Adrenal gland (tissue), 5 donors: ENCODE results near the gene ANTXR2.

Experiments used
- POLR2A ChIP-seq, 2 donors: fragments of 450-650 bp; IDR thresholded peaks; one replicate each; pipeline ENCODE4 v1.6.1; 2017; ENCODE audit warnings: antibody characterized with exemption in 2 of 2, mild to moderate bottlenecking in 2 of 2, moderate library complexity in 1 of 2
- TF ChIP-seq, protein P1 (sequence below), 6 experiments: fragments of 450-650 bp in 4 of 6; fragments of 200-600 bp in 2 of 6; sonication (generic) in 1 of 6; IDR thresholded peaks; 1 replicate in 5 of 6; 2 replicates in 1 of 6; pipeline versions ENCODE4 v1.5.1 to v1.8.0; 2016 to 2021; ENCODE audit warnings: antibody characterized with exemption in 6 of 6, mild to moderate bottlenecking in 2 of 6, moderate library complexity in 1 of 6
- donor health status: DM: no; HTN: no; CAD: no.

DNA sequence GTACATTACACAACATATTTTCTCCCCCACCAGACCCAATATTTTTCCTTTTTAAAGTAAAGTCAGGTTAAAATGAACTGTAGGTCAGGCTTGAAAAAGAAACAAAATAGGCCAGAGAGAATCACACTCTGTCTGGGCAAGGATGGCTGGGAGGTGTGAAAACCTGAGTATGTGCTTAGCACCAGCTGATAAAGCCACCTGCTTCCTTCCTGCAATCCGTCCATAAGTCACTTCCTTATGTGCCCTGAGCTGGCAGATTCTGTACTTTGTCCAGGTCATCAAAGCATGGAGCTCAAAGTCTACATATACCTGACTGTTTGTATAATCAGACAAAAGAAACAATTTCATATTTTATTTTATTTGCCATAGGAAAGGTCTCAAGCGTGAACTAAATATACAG lies 37.7 kb downstream of the ANTXR2 start:
- TF ChIP-seq POLR2A (IDR thresholded peaks at IDR 0.05) = no peak
- TF ChIP-seq, protein P1, sequence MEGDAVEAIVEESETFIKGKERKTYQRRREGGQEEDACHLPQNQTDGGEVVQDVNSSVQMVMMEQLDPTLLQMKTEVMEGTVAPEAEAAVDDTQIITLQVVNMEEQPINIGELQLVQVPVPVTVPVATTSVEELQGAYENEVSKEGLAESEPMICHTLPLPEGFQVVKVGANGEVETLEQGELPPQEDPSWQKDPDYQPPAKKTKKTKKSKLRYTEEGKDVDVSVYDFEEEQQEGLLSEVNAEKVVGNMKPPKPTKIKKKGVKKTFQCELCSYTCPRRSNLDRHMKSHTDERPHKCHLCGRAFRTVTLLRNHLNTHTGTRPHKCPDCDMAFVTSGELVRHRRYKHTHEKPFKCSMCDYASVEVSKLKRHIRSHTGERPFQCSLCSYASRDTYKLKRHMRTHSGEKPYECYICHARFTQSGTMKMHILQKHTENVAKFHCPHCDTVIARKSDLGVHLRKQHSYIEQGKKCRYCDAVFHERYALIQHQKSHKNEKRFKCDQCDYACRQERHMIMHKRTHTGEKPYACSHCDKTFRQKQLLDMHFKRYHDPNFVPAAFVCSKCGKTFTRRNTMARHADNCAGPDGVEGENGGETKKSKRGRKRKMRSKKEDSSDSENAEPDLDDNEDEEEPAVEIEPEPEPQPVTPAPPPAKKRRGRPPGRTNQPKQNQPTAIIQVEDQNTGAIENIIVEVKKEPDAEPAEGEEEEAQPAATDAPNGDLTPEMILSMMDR (IDR thresholded peaks at IDR 0.05) = no peak
